Endothelial cell of umbilical vein (primary cell): ENCODE results near the gene MBOAT2. TPM values are rescaled to one million over a fixed set of nuclear protein-coding genes. Genes with fewer than 3 reads are reported as not detected.

Experiments
- BruUV-seq: library from RNA; stranded (reverse); fragments of 400-500 nt; replicated peaks from 2 replicates; lab custom pipeline; 2021; lab: Mats Ljungman, UMichigan
- CTCF ChIA-PET: fragments of 300-600, 350-600 bp; sonication (Branson Sonifier 250); formaldehyde crosslinking; loops from one replicate; lab custom pipeline; 2021; ENCODE audit warnings: antibody characterized with exemption, inconsistent platforms; lab: Charles Lee
- POLR2A ChIA-PET: fragments of 300-600, 350-600 bp; sonication (Branson Sonifier 250); formaldehyde crosslinking; loops from one replicate; lab custom pipeline; 2021; ENCODE audit warnings: antibody characterized with exemption, inconsistent platforms; lab: Charles Lee
- DNase-seq: peaks from one replicate; pipeline ENCODE4 v3.0.0-alpha.2; 2011; ENCODE audit warnings: low read depth, low spot score
- FAIRE-seq: peaks from 2 replicates; lab custom pipeline; 2011; peaks lifted over from hg19 to GRCh38; lab: Jason Lieb, UNC
- H2AFZ ChIP-seq: 2 replicates; pipeline ENCODE4 v1.6.0; 2012; ENCODE audit warnings: low read depth, low read length, control low read depth, inconsistent platforms
- H3K27ac ChIP-seq: 2 replicates; pipeline ENCODE4 v1.5.1; 2011; ENCODE audit warnings: low read depth, mild to moderate bottlenecking, control low read depth, low read length, moderate library complexity; ENCODE audit not compliant: insufficient read depth
- H3K27me3 ChIP-seq, 2 experiments: 2 replicates each; pipeline versions ENCODE4 v1.6.0 to v1.6.1; 2011; ENCODE audit warnings: low read length in 2 of 2, mixed read lengths in 1 of 2; ENCODE audit not compliant: control insufficient read depth in 2 of 2, insufficient read depth in 2 of 2
- H3K36me3 ChIP-seq, 2 experiments: 2 replicates in 1 of 2; 3 replicates in 1 of 2; pipeline ENCODE4 v1.5.1; 2011; ENCODE audit warnings: low read length in 2 of 2, mild to moderate bottlenecking in 1 of 2, moderate library complexity in 1 of 2; ENCODE audit not compliant: control insufficient read depth in 2 of 2, insufficient read depth in 2 of 2; ENCODE audit errors: extremely low read depth in 1 of 2
- H3K4me1 ChIP-seq: 3 replicates; pipeline ENCODE4 v1.5.1; 2011; ENCODE audit warnings: mild to moderate bottlenecking, low read length; ENCODE audit not compliant: control insufficient read depth, insufficient read depth; ENCODE audit errors: extremely low read depth
- H3K4me2 ChIP-seq: 2 replicates; pipeline ENCODE4 v1.6.1; 2011; ENCODE audit warnings: low read length, control low read depth, mixed read lengths; ENCODE audit not compliant: insufficient read depth
- H3K4me3 ChIP-seq, 3 experiments: fragments of 200-600 bp in 1 of 3; sonication (generic), shearing (Covaris generic) in 1 of 3; replicated peaks in 1 of 3; 2 replicates each; pipeline ENCODE4 v1.5.1; 2011 to 2016; ENCODE audit warnings: control low read depth in 3 of 3, low read length in 3 of 3, mild to moderate bottlenecking in 2 of 3, inconsistent platforms in 1 of 3, low read depth in 1 of 3, moderate library complexity in 1 of 3; ENCODE audit not compliant: insufficient read depth in 1 of 3
- H3K79me2 ChIP-seq: 2 replicates; pipeline ENCODE4 v1.6.0; 2012; ENCODE audit warnings: low read length, inconsistent platforms; ENCODE audit not compliant: control insufficient read depth, insufficient read depth
- H3K9ac ChIP-seq: replicated peaks from 2 replicates; pipeline ENCODE3; 2011; ENCODE audit warnings: low read length, control low read depth; ENCODE audit not compliant: insufficient read depth; ENCODE audit errors: extremely low read depth
- H3K9me1 ChIP-seq: replicated peaks from 3 replicates; pipeline ENCODE4 v1.6.0; 2011; ENCODE audit warnings: mild to moderate bottlenecking, low read length; ENCODE audit not compliant: control insufficient read depth, insufficient read depth; ENCODE audit errors: extremely low read depth
- H3K9me3 ChIP-seq: replicated peaks from 2 replicates; pipeline ENCODE4 v1.5.1; 2012; ENCODE audit warnings: low read length, inconsistent platforms; ENCODE audit not compliant: control insufficient read depth, insufficient read depth
- H4K20me1 ChIP-seq: replicated peaks from 2 replicates; pipeline ENCODE3; 2011; ENCODE audit warnings: mild to moderate bottlenecking, low read length; ENCODE audit not compliant: control insufficient read depth, insufficient read depth; ENCODE audit errors: extremely low read depth
- CTCF ChIP-seq, 2 donors: IDR thresholded peaks; 1 replicate in 1 of 2; 2 replicates in 1 of 2; pipeline ENCODE4 v1.5.1; 2011; ENCODE audit warnings: low read length in 2 of 2, mild to moderate bottlenecking in 2 of 2, moderate library complexity in 2 of 2, control low read depth in 1 of 2, inconsistent platforms in 1 of 2, low read depth in 1 of 2; ENCODE audit not compliant: insufficient read depth in 1 of 2; ENCODE audit errors: extremely low read depth in 1 of 2
- EZH2 ChIP-seq: IDR thresholded peaks from 2 replicates; pipeline ENCODE4 v1.6.1; 2012; ENCODE audit warnings: borderline replicate concordance, low read depth, mild to moderate bottlenecking, moderate library complexity, low read length, inconsistent platforms; ENCODE audit not compliant: severe bottlenecking
- FOS ChIP-seq: IDR thresholded peaks from 2 replicates; pipeline ENCODE4 v1.6.1; 2011; ENCODE audit warnings: mild to moderate bottlenecking, low read length, moderate library complexity, borderline replicate concordance; ENCODE audit not compliant: insufficient read depth
- GATA2 ChIP-seq: IDR thresholded peaks from 2 replicates; pipeline ENCODE4 v1.7.0; 2011; ENCODE audit warnings: low read depth, mild to moderate bottlenecking, moderate library complexity, mixed read lengths, low read length; ENCODE audit not compliant: insufficient read length, insufficient read depth
- JUN ChIP-seq: IDR thresholded peaks from 2 replicates; pipeline ENCODE4 v1.6.1; 2011; ENCODE audit warnings: borderline replicate concordance, low read depth; ENCODE audit not compliant: insufficient read length, insufficient read depth
- MAX ChIP-seq: IDR thresholded peaks from 2 replicates; pipeline ENCODE4 v1.6.1; 2011; ENCODE audit not compliant: insufficient read depth, insufficient read length
- MYC ChIP-seq: IDR thresholded peaks from one replicate; pipeline ENCODE4 v1.6.1; 2011; ENCODE audit warnings: mild to moderate bottlenecking, low read depth, low read length
- POLR2A ChIP-seq: IDR thresholded peaks from 2 replicates; pipeline ENCODE4 v1.6.1; 2012; ENCODE audit warnings: low read depth, mild to moderate bottlenecking, control low read depth, low read length
- POLR2AphosphoS5 ChIP-seq: IDR thresholded peaks from 2 replicates; pipeline ENCODE4 v1.6.1; 2012; ENCODE audit warnings: low read depth, mild to moderate bottlenecking, control low read depth, low read length, moderate library complexity; ENCODE audit not compliant: insufficient read depth
- dilution Hi-C: fragments of 300-500 bp; cut with MboI; formaldehyde crosslinking; loops from one replicate; pipeline ENCODE4 v1.15.0; 2019; ENCODE audit warnings: low sequenced_read_pairs; ENCODE audit not compliant: extremely low pct_ligation_motif_present
- intact Hi-C: fragments of 100-400 bp; cut with micrococcal nuclease; formaldehyde crosslinking; loops from one replicate; pipeline ENCODE4 v1.10.0; 2022
- polyA plus RNA-seq, 4 experiments: library from polyadenylated mRNA; depleted of rRNA in 3 of 4; stranded (reverse) in 3 of 4; unstranded in 1 of 4; fragments of >200 nt; gene quantifications; 2 replicates each; pipeline versions ENCODE4 v1.2.1 to v1.2.3, GENCODE V29; 2011 to 2012; ENCODE audit warnings: missing spikeins in 1 of 4
- total RNA-seq: library from RNA; stranded (reverse); gene quantifications from 2 replicates; pipeline ENCODE4 v1.2.3, GENCODE V29; 2021

MBOAT2 gene
- total and polyA plus RNA-seq, 2 donors (not counting 3 experiments of a cell fraction or from before 2014, with no cell fraction given): 10.9 to 22.1 TPM

GRCh38 chr2:8998418-8999101 lies 4.9 kb downstream of the MBOAT2 start:
- intact Hi-C loops: no loop called here
- ChIA-PET POLR2A (no interaction called here), CTCF (no interaction called here)
- Histone ChIP-seq H3K9me1 (no peaks in the 10 kb centered on the region), H3K36me3 (no peaks in the 10 kb centered on the region), H3K4me1 (peaks cover 2% of the 10 kb centered on the region), H3K9ac (no peak overlapping the region), H2AFZ (no peak overlapping the region), H3K9me3 (no peaks in the 10 kb centered on the region), H3K27ac (no peak overlapping the region), H4K20me1 (no peaks in the 10 kb centered on the region), H3K27me3 (no peaks in the 10 kb centered on the region), H3K4me2 (no peak overlapping the region), H3K4me3 (no peak overlapping the region), H3K79me2 (peaks cover 2% of the 10 kb centered on the region)
- TF ChIP-seq POLR2A: no peak
- TF ChIP-seq MYC: no peak
- TF ChIP-seq MAX: no peak
- TF ChIP-seq CTCF (IDR thresholded peaks at IDR 0.05; ENCODE audit: extremely low read depth in 1 of 2, insufficient read depth in 1 of 2, low read depth in 1 of 2, low read length in 2 of 2): no peak
- no peak for TF ChIP-seq EZH2
- TF ChIP-seq POLR2AphosphoS5: no peak
- TF ChIP-seq JUN: no peak
- no peak for TF ChIP-seq FOS
- no peak for TF ChIP-seq GATA2
- BruUV-seq: no TSS peak
- DNase-seq (no peak), FAIRE-seq (no peak)
- dilution Hi-C loops: no loop called here
